ENCODE measurements around the gene SRP54.

Gene SRP54

GRCh38 chr14:34983786-34984185 is 994 bp downstream of the SRP54 start:
- no peak for DNase-seq (ENCODE audit: low spot score)
- TF ChIP-seq CTCF (IDR thresholded peaks at IDR 0.05; ENCODE audit: extremely low read depth, missing control alignments): no peak

- DNase-seq (ENCODE audit: low spot score): no peak
- no peak for TF ChIP-seq CTCF (IDR thresholded peaks at IDR 0.05; ENCODE audit: extremely low read depth, missing control alignments)
These were observed 2.9 kb downstream of the SRP54 start for GRCh38 chr14:34985740-34986139.

GRCh38 chr14:34987180-34987579 is 4.4 kb downstream of the SRP54 start:
- DNase-seq (ENCODE audit: low spot score): no peak
- TF ChIP-seq CTCF (IDR thresholded peaks at IDR 0.05; ENCODE audit: extremely low read depth, missing control alignments): no peak

GRCh38 chr14:34989762-34990161 is 7.0 kb downstream of the SRP54 start:
- DNase-seq (ENCODE audit: low spot score): no peak
- no peak for TF ChIP-seq CTCF (IDR thresholded peaks at IDR 0.05; ENCODE audit: extremely low read depth, missing control alignments)

GRCh38 chr14:34993426-34993825 is 10.6 kb downstream of the SRP54 start:
- no peak for TF ChIP-seq CTCF (IDR thresholded peaks at IDR 0.05; ENCODE audit: extremely low read depth, missing control alignments)
- no peak for DNase-seq (ENCODE audit: low spot score)

GRCh38 chr14:34994668-34995067 is 11.9 kb downstream of the SRP54 start:
- TF ChIP-seq CTCF (IDR thresholded peaks at IDR 0.05; ENCODE audit: extremely low read depth, missing control alignments): no peak
- DNase-seq (ENCODE audit: low spot score): no peak

- DNase-seq (ENCODE audit: low spot score): no peak
- TF ChIP-seq CTCF (IDR thresholded peaks at IDR 0.05; ENCODE audit: extremely low read depth, missing control alignments): no peak
These were observed 15.0 kb downstream of the SRP54 start for GRCh38 chr14:34997762-34998161.
